NCI-H1105 treated with DMSO at 0.1 percent for 48 hours (cell line): ENCODE data around the gene WDR86.

Source experiments
- DNase-seq: peaks from one replicate; lab custom pipeline; 2025; lab: John Stamatoyannopoulos, UW

WDR86 gene

GRCh38 chr7:151439855-151440798 is 30.3 kb upstream of the WDR86 start, which contains the start of gene CRYGN:
TSS of gene CRYGN (minus strand) at chr7:151440141. CDS start at chr7:151439917, 224 bp downstream.
- no peak for DNase-seq

- no peak for DNase-seq
Observed at GRCh38 chr7:151438864-151439601, 29.2 kb upstream of the WDR86 start.

- no peak for DNase-seq
Observed at GRCh38 chr7:151437866-151438516, 28.2 kb upstream of the WDR86 start.

GRCh38 chr7:151437159-151437553 is 27.3 kb upstream of the WDR86 start:
- DNase-seq: no peak

GRCh38 chr7:151436446-151437158 is 26.8 kb upstream of the WDR86 start:
- DNase-seq: no peak

GRCh38 chr7:151435971-151436370 is 26.1 kb upstream of the WDR86 start:
- no peak for DNase-seq

GRCh38 chr7:151435103-151435916 is 25.5 kb upstream of the WDR86 start:
- no peak for DNase-seq

GRCh38 chr7:151434549-151434948 is 24.7 kb upstream of the WDR86 start:
- no peak for DNase-seq

GRCh38 chr7:151433721-151434400 is 24.0 kb upstream of the WDR86 start:
- DNase-seq: no peak

GRCh38 chr7:151432658-151433521 is 23.1 kb upstream of the WDR86 start:
- DNase-seq: no peak

- no peak for DNase-seq
Observed at GRCh38 chr7:151431768-151432311, 22.0 kb upstream of the WDR86 start.

GRCh38 chr7:151431281-151431767 is 21.5 kb upstream of the WDR86 start:
- DNase-seq: no peak

- no peak for DNase-seq
Observed at GRCh38 chr7:151430391-151431205, 20.8 kb upstream of the WDR86 start.

- no peak for DNase-seq
Observed at GRCh38 chr7:151429560-151430331, 19.9 kb upstream of the WDR86 start.

GRCh38 chr7:151429237-151429559 is 19.4 kb upstream of the WDR86 start:
- no peak for DNase-seq

- no peak for DNase-seq
Observed at GRCh38 chr7:151428378-151429236, 18.8 kb upstream of the WDR86 start.
